T-helper 1 cell treated with Interleukin-12 subunit alpha and Interleukin-12 subunit beta and Interleukin-4 antibody, amounts not matched to agents 30 μg/mL and 1 μg/mL, for 36 hours (primary cell): Measurements from ENCODE around the gene UBE2E2.

Experiments
- H3K27ac Mint-ChIP-seq: one replicate; pipeline ENCODE4 v1.8.0; 2021; ENCODE audit warnings: mild to moderate bottlenecking, mixed read lengths
- H3K27me3 Mint-ChIP-seq: one replicate; pipeline ENCODE4 v1.8.0; 2021; ENCODE audit warnings: low read depth, mixed read lengths
- H3K36me3 Mint-ChIP-seq: one replicate; pipeline ENCODE4 v1.8.0; 2021; ENCODE audit warnings: low read depth, mixed read lengths
- H3K4me1 Mint-ChIP-seq: one replicate; pipeline ENCODE4 v1.8.0; 2021; ENCODE audit warnings: low read depth, mixed read lengths
- H3K4me3 Mint-ChIP-seq: one replicate; pipeline ENCODE4 v1.8.0; 2021; ENCODE audit warnings: mild to moderate bottlenecking, moderate library complexity, mixed read lengths
- H3K9me3 Mint-ChIP-seq: one replicate; pipeline ENCODE4 v1.8.0; 2021; ENCODE audit warnings: mixed read lengths

UBE2E2 gene

GRCh38 chr3:23377928-23378672 lies 175.0 kb downstream of the UBE2E2 start:
- Mint-ChIP-seq H3K4me1 (no peaks in the 10 kb centered on the region), H3K36me3 (no peaks in the 10 kb centered on the region), H3K27me3 (no peaks in the 10 kb centered on the region), H3K27ac (no peak overlapping the region), H3K9me3 (peaks cover 4% of the 10 kb centered on the region), H3K4me3 (no peak overlapping the region)

- Mint-ChIP-seq H3K4me3 (no peak overlapping the region), H3K27ac (no peak overlapping the region), H3K4me1 (no peaks in the 10 kb centered on the region), H3K27me3 (no peaks in the 10 kb centered on the region), H3K36me3 (no peaks in the 10 kb centered on the region), H3K9me3 (peaks cover 4% of the 10 kb centered on the region)
These were observed 180.7 kb downstream of the UBE2E2 start for GRCh38 chr3:23383875-23384274.

GRCh38 chr3:23385327-23385726 lies 182.2 kb downstream of the UBE2E2 start:
- no peaks in the 10 kb centered on the region for H3K36me3 Mint-ChIP-seq
- no peaks in the 10 kb centered on the region for H3K9me3 Mint-ChIP-seq
- H3K27ac Mint-ChIP-seq, result no peak overlapping the region
- no peak overlapping the region for H3K4me3 Mint-ChIP-seq
- no peaks in the 10 kb centered on the region for H3K4me1 Mint-ChIP-seq
- no peaks in the 10 kb centered on the region for H3K27me3 Mint-ChIP-seq

GRCh38 chr3:23387286-23387918 lies 184.3 kb downstream of the UBE2E2 start:
- Mint-ChIP-seq H3K4me3 (no peak overlapping the region), H3K9me3 (no peaks in the 10 kb centered on the region), H3K36me3 (no peaks in the 10 kb centered on the region), H3K4me1 (no peaks in the 10 kb centered on the region), H3K27ac (no peak overlapping the region), H3K27me3 (no peaks in the 10 kb centered on the region)

- H3K4me1 Mint-ChIP-seq, result no peaks in the 10 kb centered on the region
- no peak overlapping the region for H3K4me3 Mint-ChIP-seq
- H3K36me3 Mint-ChIP-seq, result no peaks in the 10 kb centered on the region
- H3K9me3 Mint-ChIP-seq, result no peaks in the 10 kb centered on the region
- H3K27ac Mint-ChIP-seq, result no peak overlapping the region
- no peaks in the 10 kb centered on the region for H3K27me3 Mint-ChIP-seq
These were observed 186.0 kb downstream of the UBE2E2 start for GRCh38 chr3:23389089-23389488.

GRCh38 chr3:23389686-23390085 lies 186.6 kb downstream of the UBE2E2 start:
- H3K9me3 Mint-ChIP-seq, result no peaks in the 10 kb centered on the region
- no peak overlapping the region for H3K27ac Mint-ChIP-seq
- no peaks in the 10 kb centered on the region for H3K36me3 Mint-ChIP-seq
- H3K27me3 Mint-ChIP-seq, result no peaks in the 10 kb centered on the region
- no peaks in the 10 kb centered on the region for H3K4me1 Mint-ChIP-seq
- no peak overlapping the region for H3K4me3 Mint-ChIP-seq

- Mint-ChIP-seq H3K9me3 (no peaks in the 10 kb centered on the region), H3K27ac (no peak overlapping the region), H3K27me3 (no peaks in the 10 kb centered on the region), H3K4me3 (no peak overlapping the region), H3K36me3 (no peaks in the 10 kb centered on the region), H3K4me1 (no peaks in the 10 kb centered on the region)
These were observed 187.3 kb downstream of the UBE2E2 start for GRCh38 chr3:23390446-23390845.

- Mint-ChIP-seq H3K27ac (no peak overlapping the region), H3K4me3 (no peak overlapping the region), H3K4me1 (no peaks in the 10 kb centered on the region), H3K27me3 (no peaks in the 10 kb centered on the region), H3K36me3 (no peaks in the 10 kb centered on the region), H3K9me3 (no peaks in the 10 kb centered on the region)
These were observed 187.9 kb downstream of the UBE2E2 start for GRCh38 chr3:23390989-23391553.

- no peaks in the 10 kb centered on the region for H3K36me3 Mint-ChIP-seq
- H3K4me3 Mint-ChIP-seq, result no peak overlapping the region
- H3K27me3 Mint-ChIP-seq, result no peaks in the 10 kb centered on the region
- no peak overlapping the region for H3K27ac Mint-ChIP-seq
- H3K4me1 Mint-ChIP-seq, result no peaks in the 10 kb centered on the region
- no peaks in the 10 kb centered on the region for H3K9me3 Mint-ChIP-seq
These were observed 192.0 kb downstream of the UBE2E2 start for GRCh38 chr3:23395115-23395514.

- Mint-ChIP-seq H3K36me3 (no peaks in the 10 kb centered on the region), H3K27ac (no peak overlapping the region), H3K9me3 (no peaks in the 10 kb centered on the region), H3K4me1 (no peaks in the 10 kb centered on the region), H3K4me3 (no peak overlapping the region), H3K27me3 (no peaks in the 10 kb centered on the region)
These were observed 193.6 kb downstream of the UBE2E2 start for GRCh38 chr3:23396746-23397145.

- Mint-ChIP-seq H3K9me3 (no peaks in the 10 kb centered on the region), H3K4me1 (peaks cover 2% of the 10 kb centered on the region), H3K36me3 (no peaks in the 10 kb centered on the region), H3K27ac (no peak overlapping the region), H3K4me3 (no peak overlapping the region), H3K27me3 (no peaks in the 10 kb centered on the region)
These were observed 196.1 kb downstream of the UBE2E2 start for GRCh38 chr3:23399221-23399620.

GRCh38 chr3:23402728-23403492 lies 199.8 kb downstream of the UBE2E2 start:
- peaks cover 2% of the 10 kb centered on the region for H3K4me1 Mint-ChIP-seq
- H3K36me3 Mint-ChIP-seq, result no peaks in the 10 kb centered on the region
- no peak overlapping the region for H3K27ac Mint-ChIP-seq
- H3K4me3 Mint-ChIP-seq, result no peak overlapping the region
- H3K27me3 Mint-ChIP-seq, result peaks cover 10% of the 10 kb centered on the region
- H3K9me3 Mint-ChIP-seq, result no peaks in the 10 kb centered on the region

- Mint-ChIP-seq H3K4me1 (peaks cover 2% of the 10 kb centered on the region), H3K27ac (no peak overlapping the region), H3K4me3 (no peak overlapping the region), H3K27me3 (peaks cover 10% of the 10 kb centered on the region), H3K9me3 (no peaks in the 10 kb centered on the region), H3K36me3 (no peaks in the 10 kb centered on the region)
These were observed 201.1 kb downstream of the UBE2E2 start for GRCh38 chr3:23404246-23404645.

GRCh38 chr3:23405081-23405480 lies 202.0 kb downstream of the UBE2E2 start:
- H3K36me3 Mint-ChIP-seq, result no peaks in the 10 kb centered on the region
- no peak overlapping the region for H3K4me3 Mint-ChIP-seq
- peaks cover 10% of the 10 kb centered on the region for H3K27me3 Mint-ChIP-seq
- peaks cover 2% of the 10 kb centered on the region for H3K4me1 Mint-ChIP-seq
- no peak overlapping the region for H3K27ac Mint-ChIP-seq
- no peaks in the 10 kb centered on the region for H3K9me3 Mint-ChIP-seq

- H3K36me3 Mint-ChIP-seq, result no peaks in the 10 kb centered on the region
- no peak overlapping the region for H3K4me3 Mint-ChIP-seq
- H3K27me3 Mint-ChIP-seq, result peaks cover 10% of the 10 kb centered on the region
- no peak overlapping the region for H3K27ac Mint-ChIP-seq
- peaks cover 2% of the 10 kb centered on the region for H3K4me1 Mint-ChIP-seq
- no peaks in the 10 kb centered on the region for H3K9me3 Mint-ChIP-seq
These were observed 203.5 kb downstream of the UBE2E2 start for GRCh38 chr3:23406601-23407000.
